Suppressor macrophage treated with lipopolysaccharide for 4 hours (primary cell): ENCODE data around the gene AKR7A3.

Source experiments
- DNase-seq: peaks from one replicate; pipeline ENCODE4 v3.0.0-alpha.2; 2020

The AKR7A3 gene

GRCh38 chr1:19251305-19252196 is 37.0 kb downstream of the AKR7A3 start, which contains the start of the genes EMC1 and MRTO4:
Gene EMC1 (minus strand): TSS chr1:19251524. CDS start chr1:19251509, 15 bp downstream.
Gene MRTO4 (plus strand): TSS chr1:19251805. CDS start chr1:19251836, 31 bp downstream.
- peak; percentile 90 for DNase-seq

DNA sequence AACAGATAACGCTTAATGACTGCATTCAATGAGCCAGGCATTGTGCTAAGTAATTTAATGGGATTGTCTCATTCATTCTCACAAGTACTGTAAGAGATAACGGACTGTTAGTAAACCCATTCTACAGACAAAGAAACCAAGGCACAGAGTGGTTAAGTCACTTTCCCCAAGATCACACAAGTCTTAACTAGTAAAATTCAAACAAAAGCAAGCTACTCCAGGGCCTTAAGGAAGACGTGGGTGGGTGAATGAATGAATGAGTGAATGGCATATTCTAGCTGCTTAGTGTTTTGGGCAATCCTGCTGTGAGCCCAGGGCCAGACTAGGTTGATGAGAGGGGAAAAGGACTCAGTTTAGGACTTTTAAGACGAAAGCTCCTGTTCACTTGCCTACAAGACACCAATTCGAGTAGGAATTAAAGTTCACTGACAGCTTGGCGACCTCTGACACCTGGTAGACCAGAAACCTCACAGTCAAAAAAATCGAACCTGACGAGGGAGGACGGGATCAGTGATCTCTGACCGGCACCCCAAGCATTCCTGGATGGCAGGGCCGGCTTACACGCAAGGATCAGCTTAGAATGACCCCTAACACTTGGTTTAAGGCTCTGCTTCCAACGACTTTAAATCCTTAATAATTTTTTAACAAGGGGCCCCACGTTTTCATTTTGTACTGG is 37.8 kb downstream of the AKR7A3 start:
- no peak for DNase-seq

DNA sequence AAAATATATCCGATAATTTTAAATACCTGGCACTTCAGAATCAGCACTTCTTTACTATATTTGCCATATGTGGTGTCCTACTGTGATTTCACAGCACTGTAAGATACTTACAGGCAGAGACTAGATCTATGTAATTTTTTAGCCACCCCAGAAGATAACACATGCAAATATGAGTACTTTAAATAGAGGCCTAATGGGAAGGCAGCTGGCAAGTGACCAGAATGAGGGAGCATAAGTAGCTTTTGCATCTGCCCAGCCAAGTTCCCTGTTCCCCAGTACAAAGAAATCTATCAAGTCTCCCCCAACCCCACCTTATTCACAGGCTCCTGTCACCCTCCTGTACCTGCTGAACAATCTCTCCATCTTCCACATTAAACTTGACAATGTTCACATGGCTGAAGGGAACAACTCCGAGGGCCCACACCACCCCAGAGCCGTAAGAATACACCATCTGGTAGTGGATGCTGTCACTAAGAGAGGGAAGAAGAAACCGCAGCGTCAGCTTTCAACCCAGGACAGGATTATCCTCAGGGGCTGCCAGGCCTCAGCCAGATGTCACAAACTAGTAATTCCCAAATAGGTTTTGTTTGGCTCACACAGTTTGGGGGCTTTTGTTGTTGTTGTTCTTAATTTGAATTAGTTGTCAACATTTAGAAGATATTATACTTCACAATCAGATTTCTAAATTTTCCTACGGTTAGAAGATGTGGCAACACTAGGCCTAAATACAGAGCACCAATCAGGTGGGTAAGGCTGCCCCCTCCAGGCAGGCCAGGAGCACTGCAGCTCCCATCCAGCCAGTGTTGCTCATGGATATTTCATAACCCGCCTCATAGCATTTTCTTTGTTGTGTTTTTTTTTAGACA is 47.7 kb downstream of the AKR7A3 start:
- peak; percentile 83 for DNase-seq

DNA sequence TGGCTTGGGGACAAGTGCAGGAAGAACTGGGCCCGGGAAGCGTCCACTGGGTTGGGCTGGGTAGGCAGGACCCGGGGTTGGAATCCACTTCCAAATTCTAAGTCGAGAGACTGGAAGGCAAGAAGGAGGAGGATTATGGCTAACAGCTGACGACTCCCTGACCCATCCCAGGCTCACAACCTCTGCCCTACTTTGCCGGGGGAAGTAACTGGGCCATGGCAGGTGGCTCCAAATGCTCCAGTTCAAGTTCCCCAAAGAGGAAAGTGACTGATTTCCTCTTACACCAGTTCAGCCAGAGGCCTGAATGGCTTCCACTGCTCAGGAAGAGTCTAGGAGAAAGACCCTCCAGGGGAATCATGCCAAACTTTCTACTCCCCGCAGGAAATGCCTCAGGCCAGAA is 48.7 kb downstream of the AKR7A3 start:
- no peak for DNase-seq

GRCh38 chr1:19234224-19234623 is 54.3 kb downstream of the AKR7A3 start:
- DNase-seq: no peak
